Liver (tissue), 9 donors: Measurements from ENCODE around the gene PRRG2. TPM values are rescaled to one million over a fixed set of nuclear protein-coding genes. Genes with fewer than 3 reads are reported as not detected.

Source experiments
- DNase-seq: peaks from one replicate; pipeline ENCODE4 v3.0.0-alpha.2; 2017; ENCODE audit warnings: low spot score
- H3K27ac ChIP-seq, 2 donors: one replicate each; pipeline ENCODE4 v1.7.0; 2013; ENCODE audit warnings: inconsistent platforms in 2 of 2, low read length in 2 of 2, control low read depth in 1 of 2, low read depth in 1 of 2, mild to moderate bottlenecking in 1 of 2
- H3K27me3 ChIP-seq, 4 donors: one replicate each; pipeline versions ENCODE4 v1.6.1 to v1.7.0; 2013; ENCODE audit warnings: low read length in 3 of 4, inconsistent platforms in 1 of 4, mild to moderate bottlenecking in 1 of 4, moderate library complexity in 1 of 4; ENCODE audit not compliant: control insufficient read depth in 4 of 4, insufficient read depth in 4 of 4
- H3K36me3 ChIP-seq, 4 donors: one replicate each; pipeline versions ENCODE4 v1.6.1 to v1.7.0; 2013; ENCODE audit warnings: low read length in 3 of 4, mild to moderate bottlenecking in 3 of 4, low read depth in 1 of 4, moderate library complexity in 1 of 4; ENCODE audit not compliant: control insufficient read depth in 4 of 4, insufficient read depth in 3 of 4
- H3K4me1 ChIP-seq, 4 donors: one replicate each; pipeline versions ENCODE4 v1.6.1 to v1.7.0; 2013; ENCODE audit warnings: low read length in 3 of 4, mild to moderate bottlenecking in 3 of 4, moderate library complexity in 1 of 4; ENCODE audit not compliant: control insufficient read depth in 4 of 4, insufficient read depth in 4 of 4
- H3K4me3 ChIP-seq, 3 donors: one replicate each; pipeline versions ENCODE4 v1.6.1 to v1.7.0; 2013; ENCODE audit warnings: low read length in 3 of 3, control low read depth in 1 of 3, low read depth in 1 of 3, mild to moderate bottlenecking in 1 of 3
- H3K9ac ChIP-seq, 2 donors: one replicate each; pipeline ENCODE4 v1.7.0; 2013; ENCODE audit warnings: low read length in 2 of 2, mild to moderate bottlenecking in 2 of 2, moderate library complexity in 2 of 2, control low read depth in 1 of 2, low read depth in 1 of 2
- H3K9me3 ChIP-seq, 4 donors: one replicate each; pipeline versions ENCODE4 v1.6.1 to v1.7.0; 2013; ENCODE audit warnings: low read length in 3 of 4; ENCODE audit not compliant: control insufficient read depth in 4 of 4
- ATF3 ChIP-seq: IDR thresholded peaks from 2 replicates; pipeline ENCODE4 v1.6.1; 2016; ENCODE audit warnings: antibody characterized with exemption
- CTCF ChIP-seq: fragments of 150-350 bp; IDR thresholded peaks from 2 replicates; pipeline ENCODE4 v1.5.1; 2017; ENCODE audit warnings: improper control_type of control experiment, low read depth, low read length; ENCODE audit not compliant: missing input control
- EGR1 ChIP-seq, 2 donors: IDR thresholded peaks; 2 replicates each; pipeline ENCODE4 v1.6.1; 2016 to 2018; ENCODE audit warnings: antibody characterized with exemption in 2 of 2, low read depth in 2 of 2
- FOXA1 ChIP-seq: IDR thresholded peaks from 2 replicates; pipeline ENCODE4 v1.6.1; 2016; ENCODE audit warnings: antibody characterized with exemption
- FOXA2 ChIP-seq: IDR thresholded peaks from 2 replicates; pipeline ENCODE4 v1.6.1; 2016; ENCODE audit warnings: antibody characterized with exemption
- GABPA ChIP-seq, 2 donors: IDR thresholded peaks in 1 of 2; conservative IDR thresholded peaks in 1 of 2; 2 replicates each; pipeline ENCODE4 v1.6.1; 2016; ENCODE audit warnings: antibody characterized with exemption in 2 of 2, mild to moderate bottlenecking in 1 of 2, moderate library complexity in 1 of 2
- HNF4A ChIP-seq, 2 donors: conservative IDR thresholded peaks; 2 replicates each; pipeline ENCODE4 v1.6.1; 2016; ENCODE audit warnings: antibody characterized with exemption in 2 of 2, mild to moderate bottlenecking in 2 of 2
- HNF4G ChIP-seq: IDR thresholded peaks from 2 replicates; pipeline ENCODE4 v1.6.1; 2016; ENCODE audit warnings: antibody characterized with exemption
- JUND ChIP-seq, 2 donors: IDR thresholded peaks; 2 replicates each; pipeline ENCODE4 v1.6.1; 2016; ENCODE audit warnings: antibody characterized with exemption in 2 of 2
- MAX ChIP-seq: IDR thresholded peaks from 2 replicates; pipeline ENCODE4 v1.6.1; 2016; ENCODE audit warnings: antibody characterized with exemption
- NR2F2 ChIP-seq: IDR thresholded peaks from 2 replicates; pipeline ENCODE4 v1.6.1; 2016; ENCODE audit warnings: antibody characterized with exemption
- RAD21 ChIP-seq, 2 donors: IDR thresholded peaks; 2 replicates each; pipeline ENCODE4 v1.6.1; 2016; ENCODE audit warnings: antibody characterized with exemption in 2 of 2, mild to moderate bottlenecking in 2 of 2
- REST ChIP-seq: IDR thresholded peaks from 2 replicates; pipeline ENCODE4 v1.6.1; 2016; ENCODE audit warnings: antibody characterized with exemption, mild to moderate bottlenecking
- RXRA ChIP-seq, 2 donors: IDR thresholded peaks; 2 replicates each; pipeline ENCODE4 v1.6.1; 2017 to 2018; ENCODE audit warnings: antibody characterized with exemption in 2 of 2, mild to moderate bottlenecking in 1 of 2
- SP1 ChIP-seq: IDR thresholded peaks from 2 replicates; pipeline ENCODE4 v1.6.1; 2018; ENCODE audit warnings: antibody characterized with exemption, mild to moderate bottlenecking
- TAF1 ChIP-seq: conservative IDR thresholded peaks from 2 replicates; pipeline ENCODE4 v1.6.1; 2016; ENCODE audit warnings: antibody characterized with exemption, mild to moderate bottlenecking
- YY1 ChIP-seq: IDR thresholded peaks from 2 replicates; pipeline ENCODE4 v1.6.1; 2016; ENCODE audit warnings: antibody characterized with exemption, mild to moderate bottlenecking
- ZBTB33 ChIP-seq: IDR thresholded peaks from 2 replicates; pipeline ENCODE4 v1.6.1; 2016; ENCODE audit warnings: antibody characterized with exemption
- WGBS: extraction: QIAGEN DNeasy Blood & Tissue Kit; methylation state at CpG from one replicate; pipeline ENCODE4 v1.1.7; 2013; 5-methylcytosine and 5-hydroxymethylcytosine counted together
- polyA plus RNA-seq, 2 donors: library from polyadenylated mRNA; stranded (reverse) in 1 of 2; unstranded in 1 of 2; fragments of 200-250 nt in 1 of 2; fragments of >200 nt in 1 of 2; fragmentation: Nextera tagmentation in 1 of 2; extraction: Ambion mirVana in 1 of 2; gene quantifications; one replicate each; pipeline versions ENCODE4 v1.2.1 to v1.2.3, GENCODE V29; 2013 to 2015
- total RNA-seq, 2 donors: library from RNA; depleted of rRNA; stranded (reverse); fragments of >200 nt; gene quantifications; one replicate each; pipeline ENCODE4 v1.2.3, GENCODE V29; 2014
- donor health status: healthy.
- donor health status: healthy.
- donor health status: healthy.
- donor health status: healthy.
- donor health status: healthy.

The PRRG2 gene
- total and polyA plus RNA-seq, 4 donors = 1.1 to 2.8 (median 2.1) TPM

- no peaks in the 10 kb centered on the region for H3K36me3 ChIP-seq
- no peaks in the 10 kb centered on the region for H3K9me3 ChIP-seq
- H3K4me3 ChIP-seq = no peak overlapping the region
- peak overlapping the region; percentile 29 to 31 for H3K27ac ChIP-seq
- no peak overlapping the region for H3K9ac ChIP-seq
- TF ChIP-seq MAX (no peak), TAF1 (no peak), REST (no peak), HNF4G (no peak), ZBTB33 (no peak), FOXA1 (no peak), RAD21 (IDR thresholded peaks at IDR 0.05) (no peak), SP1 (no peak), JUND (IDR thresholded peaks at IDR 0.05) (no peak), HNF4A (conservative IDR thresholded peaks at IDR 0.05) (no peak), CTCF (no peak), GABPA (IDR thresholded peaks at IDR 0.05 in 1 of 2, conservative IDR thresholded peaks at IDR 0.05 in 1 of 2) (no peak), NR2F2 (no peak), FOXA2 (no peak), YY1 (no peak), RXRA (IDR thresholded peaks at IDR 0.05) (no peak), EGR1 (IDR thresholded peaks at IDR 0.05; ENCODE audit: low read depth in 2 of 2) (no peak), ATF3 (no peak)
- DNase-seq = no peak
- H3K4me1 ChIP-seq = peaks cover 4 to 18% (median 11%) of the 10 kb centered on the region in 4 donors
- WGBS = 33% methylated on average over 19 of the region's 19 CpGs
- H3K27me3 ChIP-seq = no peaks in the 10 kb centered on the region
Observed at GRCh38 chr19:49637821-49638738, 57.0 kb downstream of the PRRG2 start.
